Activated naive CD4-positive, alpha-beta T cell treated with Interleukin-2 at 50 U/mL for 16 hours (primary cell): ENCODE results near the gene TULP4.
"Not testable (repeated sequence)": the region's sequence is repeated elsewhere in the genome, so short reads cannot be mapped to it uniquely, and the experiment has no call there.

Experiments
- DNase-seq: peaks from one replicate; pipeline ENCODE4 v3.0.0-alpha.2; 2020

Gene TULP4

GRCh38 chr6:158295976-158296853 is 16.1 kb upstream of the TULP4 start:
- DNase-seq = not testable (repeated sequence)

- DNase-seq = not testable (repeated sequence)
Measured at GRCh38 chr6:158296854-158297324, 15.4 kb upstream of the TULP4 start.

- DNase-seq = not testable (repeated sequence)
Measured at GRCh38 chr6:158297657-158298056, 14.6 kb upstream of the TULP4 start.

GRCh38 chr6:158300306-158301143 is 11.7 kb upstream of the TULP4 start:
- DNase-seq = not testable (repeated sequence)

- not testable (repeated sequence) for DNase-seq
Measured at GRCh38 chr6:158301561-158301960, 10.7 kb upstream of the TULP4 start.

GRCh38 chr6:158302195-158302796 is 10.0 kb upstream of the TULP4 start:
- DNase-seq = not testable (repeated sequence)

- no peak for DNase-seq
Measured at GRCh38 chr6:158303210-158303731, 9.0 kb upstream of the TULP4 start.

GRCh38 chr6:158304254-158304653 is 8.0 kb upstream of the TULP4 start:
- DNase-seq = no peak

- no peak for DNase-seq
Measured at GRCh38 chr6:158309814-158310213, 2.5 kb upstream of the TULP4 start.

GRCh38 chr6:158311193-158311592 is 1.1 kb upstream of the TULP4 start:
- DNase-seq = no peak

GRCh38 chr6:158311626-158312025 is 639 bp upstream of the TULP4 start:
- no peak for DNase-seq

- DNase-seq = no peak
Measured at GRCh38 chr6:158312672-158313397, 570 bp downstream of the TULP4 start.

- DNase-seq = no peak
Measured at GRCh38 chr6:158313989-158314388, 1.7 kb downstream of the TULP4 start.

- DNase-seq = no peak
Measured at GRCh38 chr6:158314737-158315136, 2.5 kb downstream of the TULP4 start.

- no peak for DNase-seq
Measured at GRCh38 chr6:158316022-158316421, 3.8 kb downstream of the TULP4 start.

GRCh38 chr6:158321960-158322359 is 9.7 kb downstream of the TULP4 start:
- DNase-seq = no peak

GRCh38 chr6:158322400-158322723 is 10.1 kb downstream of the TULP4 start:
- DNase-seq = no peak

GRCh38 chr6:158322724-158323560 is 10.7 kb downstream of the TULP4 start:
- DNase-seq = no peak

GRCh38 chr6:158323561-158323958 is 11.3 kb downstream of the TULP4 start:
- no peak for DNase-seq

- no peak for DNase-seq
Measured at GRCh38 chr6:158324136-158324535, 11.9 kb downstream of the TULP4 start.

GRCh38 chr6:158327211-158327610 is 14.9 kb downstream of the TULP4 start:
- no peak for DNase-seq

- DNase-seq = no peak
Measured at GRCh38 chr6:158328952-158329351, 16.7 kb downstream of the TULP4 start.
